NCI-H1092 treated with DMSO at 0.1 percent for 48 hours (cell line): ENCODE data around the gene THRB.

Experiments
- DNase-seq: peaks from one replicate; lab custom pipeline; 2025; lab: John Stamatoyannopoulos, UW

Gene THRB

GRCh38 chr3:24512564-24513197, 18.0 kb upstream of the THRB start:
- DNase-seq = no peak

GRCh38 chr3:24510030-24510648, 15.5 kb upstream of the THRB start:
- DNase-seq = no peak

- DNase-seq = no peak
These were observed 13.8 kb upstream of the THRB start for GRCh38 chr3:24508423-24508839.

- DNase-seq = no peak
These were observed 13.2 kb upstream of the THRB start for GRCh38 chr3:24507776-24508422.

GRCh38 chr3:24506966-24507775, 12.5 kb upstream of the THRB start:
- no peak for DNase-seq

GRCh38 chr3:24505691-24506550, 11.3 kb upstream of the THRB start:
- no peak for DNase-seq

GRCh38 chr3:24504772-24505171, 10.1 kb upstream of the THRB start:
- no peak for DNase-seq

- DNase-seq = no peak
These were observed 9.0 kb upstream of the THRB start for GRCh38 chr3:24503616-24504113.

GRCh38 chr3:24502690-24503089, 8.0 kb upstream of the THRB start:
- no peak for DNase-seq

GRCh38 chr3:24500806-24501205, 6.2 kb upstream of the THRB start:
- no peak for DNase-seq

- no peak for DNase-seq
These were observed 5.3 kb upstream of the THRB start for GRCh38 chr3:24499991-24500390.

- DNase-seq = no peak
These were observed 4.1 kb upstream of the THRB start for GRCh38 chr3:24498796-24499195.

GRCh38 chr3:24498391-24498790, 3.7 kb upstream of the THRB start:
- no peak for DNase-seq

- no peak for DNase-seq
These were observed 3.3 kb upstream of the THRB start for GRCh38 chr3:24497942-24498341.

GRCh38 chr3:24496529-24497482, 2.2 kb upstream of the THRB start:
- no peak for DNase-seq

GRCh38 chr3:24495326-24495994, 810 bp upstream of the THRB start:
- DNase-seq = no peak

GRCh38 chr3:24493746-24494617, 668 bp downstream of the THRB start:
- DNase-seq = no peak

GRCh38 chr3:24492971-24493551, 1.6 kb downstream of the THRB start:
- no peak for DNase-seq
